K562 (cell line): ENCODE measurements around the gene PACS2. TPM values are rescaled to one million over a fixed set of nuclear protein-coding genes. Genes with fewer than 3 reads are reported as not detected.

Experiments used
- ATAC-seq: fragments of 200-7000 bp; cut with Tn5 transposase; 3 replicates; pipeline ENCODE4 v1.9.1; 2020; ENCODE audit warnings: moderate library complexity
- BruUV-seq: library from RNA; stranded (reverse); fragments of 400-500 nt; replicated peaks from 2 replicates; lab custom pipeline; 2021; lab: Mats Ljungman, UMichigan
- CTCF ChIA-PET: fragments of 300-600 bp; formaldehyde crosslinking; extraction: SDS; loops from one replicate; lab custom pipeline; 2021; ENCODE audit warnings: low intra/inter-chr PET ratio; lab: Yijun Ruan, JAX
- POLR2A ChIA-PET: fragments of 300-600, 350-650 bp; sonication (Branson Sonifier 250); formaldehyde crosslinking; extraction: SDS; loops from one replicate; lab custom pipeline; 2021; ENCODE audit warnings: antibody characterized with exemption, inconsistent platforms; lab: Yijun Ruan, JAX
- DNase-seq, 4 experiments: peaks; one replicate each; pipeline versions ENCODE4 v3.0.0 to v3.0.0-alpha.2; 2011 to 2018; ENCODE audit warnings: low spot score in 3 of 4, mixed read lengths in 3 of 4; ENCODE audit errors: extremely low read depth in 1 of 4
- FAIRE-seq: peaks from 2 replicates; lab custom pipeline; 2011; peaks lifted over from hg19 to GRCh38; lab: Jason Lieb, UNC
- H2AFZ ChIP-seq: 2 replicates; pipeline ENCODE4 v1.6.0; 2011; ENCODE audit warnings: low read depth, low read length, control low read depth, inconsistent platforms
- H3K27ac ChIP-seq: fragments of 200-600 bp; 3 replicates; pipeline ENCODE4 v1.8.0; 2011; ENCODE audit warnings: low read depth, mild to moderate bottlenecking, control low read depth, inconsistent platforms, low read length, moderate library complexity, mixed read lengths; ENCODE audit errors: extremely low read depth
- H3K27me3 ChIP-seq, 2 experiments: fragments of 300-600 bp in 1 of 2; 2 replicates in 1 of 2; 3 replicates in 1 of 2; pipeline versions ENCODE4 v1.6.0 to v1.8.0; 2011; ENCODE audit warnings: inconsistent platforms in 2 of 2, low read length in 2 of 2, mild to moderate bottlenecking in 1 of 2, mixed read lengths in 1 of 2, moderate library complexity in 1 of 2; ENCODE audit not compliant: control insufficient read depth in 2 of 2, insufficient read depth in 2 of 2
- H3K36me3 ChIP-seq: fragments of 300-600 bp; 3 replicates; pipeline ENCODE4 v1.8.0; 2011; ENCODE audit warnings: mild to moderate bottlenecking, low read length, inconsistent platforms; ENCODE audit not compliant: control insufficient read depth, insufficient read depth
- H3K4me1 ChIP-seq, 2 experiments: fragments of 200-600 bp in 1 of 2; replicated peaks in 1 of 2; 2 replicates in 1 of 2; 3 replicates in 1 of 2; pipeline versions ENCODE4 v1.5.1 to v1.8.0; 2011; ENCODE audit warnings: inconsistent platforms in 2 of 2, low read length in 2 of 2, mild to moderate bottlenecking in 1 of 2, mixed read lengths in 1 of 2, moderate library complexity in 1 of 2; ENCODE audit not compliant: control insufficient read depth in 2 of 2, insufficient read depth in 2 of 2
- H3K4me2 ChIP-seq: 2 replicates; pipeline ENCODE4 v1.6.1; 2011; ENCODE audit warnings: low read length, control low read depth, inconsistent platforms, mixed read lengths; ENCODE audit not compliant: insufficient read depth
- H3K4me3 ChIP-seq: fragments of 200-600 bp; sonication (generic), shearing (Covaris generic); 2 replicates; pipeline ENCODE4 v1.5.1; 2016; ENCODE audit warnings: control low read depth, inconsistent platforms
- H3K79me2 ChIP-seq: fragments of 200-600 bp; 3 replicates; pipeline ENCODE4 v1.8.0; 2011; ENCODE audit warnings: low read length, inconsistent platforms; ENCODE audit not compliant: control insufficient read depth, insufficient read depth
- H3K9ac ChIP-seq, 2 experiments: 2 replicates each; pipeline versions ENCODE4 v1.6.0 to v1.6.1; 2011; ENCODE audit warnings: low read depth in 2 of 2, low read length in 2 of 2, control low read depth in 1 of 2, inconsistent platforms in 1 of 2, mild to moderate bottlenecking in 1 of 2, mixed read lengths in 1 of 2; ENCODE audit not compliant: insufficient read depth in 1 of 2
- H3K9me1 ChIP-seq: one replicate; pipeline ENCODE4 v1.6.0; 2011; ENCODE audit warnings: inconsistent platforms, mild to moderate bottlenecking, low read length, moderate library complexity; ENCODE audit not compliant: control insufficient read depth, insufficient read depth
- H3K9me3 ChIP-seq: replicated peaks from 2 replicates; pipeline ENCODE4 v1.5.1; 2011; ENCODE audit warnings: low read depth, low read length, inconsistent platforms; ENCODE audit not compliant: control insufficient read depth, insufficient read depth
- H4K20me1 ChIP-seq: replicated peaks from 2 replicates; pipeline ENCODE4 v1.6.1; 2011; ENCODE audit warnings: low read length, inconsistent platforms, mixed read lengths; ENCODE audit not compliant: control insufficient read depth, insufficient read depth
- MEIS2 ChIP-seq: fragments of 450-650 bp; IDR thresholded peaks from 2 replicates; pipeline ENCODE4 v1.6.1; 2014; ENCODE audit warnings: mild to moderate bottlenecking; ENCODE audit not compliant: partially characterized antibody
- WGBS: fragments of 100-300 bp; shearing (Covaris generic); methylation state at CpG from one replicate; pipeline ENCODE4 v1.1.6; 2016; ENCODE audit warnings: low coverage, mixed read lengths; ENCODE audit not compliant: insufficient coverage; ENCODE audit errors: missing lambda C conversion rate; 5-methylcytosine and 5-hydroxymethylcytosine counted together
- in situ Hi-C: fragments of 300-500 bp; cut with MboI; formaldehyde crosslinking; loops from 4 replicates; pipeline ENCODE4 v1.15.0; 2018; ENCODE audit warnings: inconsistent platforms, mixed read lengths
- intact Hi-C: fragments of 100-400 bp; cut with micrococcal nuclease; formaldehyde crosslinking; loops from 2 replicates; pipeline ENCODE4 v1.14.2; 2022
- polyA plus RNA-seq, 8 experiments: library from polyadenylated mRNA; depleted of rRNA in 4 of 8; stranded (reverse) in 5 of 8; unstranded in 3 of 8; fragments of >200 nt; fragmentation: Nextera tagmentation in 2 of 8; fragmentation: Illumina TruSeq in 1 of 8; extraction: Ambion mirVana in 2 of 8; extraction: Trizol in 1 of 8; gene quantifications; 2 replicates each; pipeline versions ENCODE4 v1.2.1 to v1.2.3, GENCODE V29; 2011 to 2014; ENCODE audit warnings: inconsistent platforms in 1 of 8, missing spikeins in 1 of 8
- total RNA-seq, 7 experiments: library from RNA; depleted of rRNA in 6 of 7; stranded (reverse); fragments of >200 nt in 6 of 7; fragmentation: Illumina TruSeq in 2 of 7; extraction: Trizol in 2 of 7; gene quantifications; 2 replicates each; pipeline versions ENCODE4 v1.2.1 to v1.2.3, GENCODE V29; 2011 to 2021; ENCODE audit warnings: low replicate concordance in 1 of 7
- TF ChIP-seq, protein P1 (sequence below): fragments of 450-650 bp; IDR thresholded peaks from 2 replicates; pipeline ENCODE4 v1.7.1; 2018; ENCODE audit warnings: mild to moderate bottlenecking, low read depth; ENCODE audit not compliant: partially characterized antibody
- TF ChIP-seq, protein P2 (sequence below), 2 experiments: fragments of 450-650 bp; conservative IDR thresholded peaks; 2 replicates each; pipeline ENCODE4 v1.6.1; 2017; ENCODE audit warnings: mild to moderate bottlenecking in 2 of 2, moderate library complexity in 2 of 2
- TF ChIP-seq, protein P3 (sequence below), 2 experiments: fragments of 450-650 bp; formaldehyde crosslinking in 1 of 2; IDR thresholded peaks; 2 replicates each; pipeline versions ENCODE4 v1.4.0 to v1.6.1; 2014 to 2020; ENCODE audit warnings: mild to moderate bottlenecking in 2 of 2, borderline replicate concordance in 1 of 2, low read depth in 1 of 2

PACS2 gene
- total and polyA plus RNA-seq, 9 of the 15 experiments (the other 6 are each of a cell fraction or from before 2014, with no cell fraction given), result 0.11 to 20.8 (median 9.9) TPM

DNA sequence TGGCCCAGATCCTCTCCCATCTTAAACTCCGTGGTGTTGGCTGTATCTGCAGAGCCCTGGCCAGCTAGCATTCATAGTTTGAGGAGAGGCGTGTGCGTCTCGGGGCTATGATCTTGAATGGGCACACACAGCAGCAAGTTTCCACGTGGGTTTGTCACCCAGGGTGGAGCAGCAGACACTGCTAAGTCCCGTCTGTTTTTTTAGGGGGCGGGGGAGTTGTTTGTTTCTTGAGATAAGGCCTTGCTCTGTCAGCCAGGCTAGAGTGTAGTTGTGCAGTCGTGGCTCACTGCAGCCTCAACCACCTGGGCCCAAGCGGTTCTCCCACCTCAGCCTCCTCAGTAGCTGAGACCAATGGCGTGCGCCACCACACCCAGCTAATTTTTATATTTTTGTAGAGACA is 63.7 kb downstream of the PACS2 start:
- DNase-seq (peak; percentile 56 to 66 (median 62)), FAIRE-seq (peak; percentile 62), ATAC-seq (peak; percentile 81)
- Histone ChIP-seq H2AFZ (peak overlapping the region; percentile 53), H3K4me2 (no peak overlapping the region; the same call in 1 of the 2 replicates), H3K4me1 (peaks cover 8 to 28% of the 10 kb centered on the region in 2 experiments; a peak in 4 of 5 replicates), H3K36me3 (no peaks in the 10 kb centered on the region), H3K9ac (peak overlapping the region in 1 of 2 experiments; percentile 36; a peak in 1 of 4 replicates), H3K9me3 (no peaks in the 10 kb centered on the region), H4K20me1 (no peaks in the 10 kb centered on the region), H3K27ac (no peak overlapping the region), H3K9me1 (no peaks in the 10 kb centered on the region), H3K27me3 (no peaks in the 10 kb centered on the region), H3K4me3 (no peak overlapping the region), H3K79me2 (no peaks in the 10 kb centered on the region)
- no TSS peak for BruUV-seq
- POLR2A ChIA-PET, result interaction anchor here (0.8 kb wide), 1 partner anchor 10 kb away, joined by 3 read pairs; no protein-coding TSS in a partner anchor
- WGBS, result 22% methylated on average over 10 of the region's 11 CpGs
- in situ Hi-C loops (no loop called here), intact Hi-C loops (no loop called here)
- CTCF ChIA-PET, result no interaction called here
- TF ChIP-seq, protein P1, sequence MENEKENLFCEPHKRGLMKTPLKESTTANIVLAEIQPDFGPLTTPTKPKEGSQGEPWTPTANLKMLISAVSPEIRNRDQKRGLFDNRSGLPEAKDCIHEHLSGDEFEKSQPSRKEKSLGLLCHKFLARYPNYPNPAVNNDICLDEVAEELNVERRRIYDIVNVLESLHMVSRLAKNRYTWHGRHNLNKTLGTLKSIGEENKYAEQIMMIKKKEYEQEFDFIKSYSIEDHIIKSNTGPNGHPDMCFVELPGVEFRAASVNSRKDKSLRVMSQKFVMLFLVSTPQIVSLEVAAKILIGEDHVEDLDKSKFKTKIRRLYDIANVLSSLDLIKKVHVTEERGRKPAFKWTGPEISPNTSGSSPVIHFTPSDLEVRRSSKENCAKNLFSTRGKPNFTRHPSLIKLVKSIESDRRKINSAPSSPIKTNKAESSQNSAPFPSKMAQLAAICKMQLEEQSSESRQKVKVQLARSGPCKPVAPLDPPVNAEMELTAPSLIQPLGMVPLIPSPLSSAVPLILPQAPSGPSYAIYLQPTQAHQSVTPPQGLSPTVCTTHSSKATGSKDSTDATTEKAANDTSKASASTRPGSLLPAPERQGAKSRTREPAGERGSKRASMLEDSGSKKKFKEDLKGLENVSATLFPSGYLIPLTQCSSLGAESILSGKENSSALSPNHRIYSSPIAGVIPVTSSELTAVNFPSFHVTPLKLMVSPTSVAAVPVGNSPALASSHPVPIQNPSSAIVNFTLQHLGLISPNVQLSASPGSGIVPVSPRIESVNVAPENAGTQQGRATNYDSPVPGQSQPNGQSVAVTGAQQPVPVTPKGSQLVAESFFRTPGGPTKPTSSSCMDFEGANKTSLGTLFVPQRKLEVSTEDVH, result no peak
- TF ChIP-seq, protein P2, sequence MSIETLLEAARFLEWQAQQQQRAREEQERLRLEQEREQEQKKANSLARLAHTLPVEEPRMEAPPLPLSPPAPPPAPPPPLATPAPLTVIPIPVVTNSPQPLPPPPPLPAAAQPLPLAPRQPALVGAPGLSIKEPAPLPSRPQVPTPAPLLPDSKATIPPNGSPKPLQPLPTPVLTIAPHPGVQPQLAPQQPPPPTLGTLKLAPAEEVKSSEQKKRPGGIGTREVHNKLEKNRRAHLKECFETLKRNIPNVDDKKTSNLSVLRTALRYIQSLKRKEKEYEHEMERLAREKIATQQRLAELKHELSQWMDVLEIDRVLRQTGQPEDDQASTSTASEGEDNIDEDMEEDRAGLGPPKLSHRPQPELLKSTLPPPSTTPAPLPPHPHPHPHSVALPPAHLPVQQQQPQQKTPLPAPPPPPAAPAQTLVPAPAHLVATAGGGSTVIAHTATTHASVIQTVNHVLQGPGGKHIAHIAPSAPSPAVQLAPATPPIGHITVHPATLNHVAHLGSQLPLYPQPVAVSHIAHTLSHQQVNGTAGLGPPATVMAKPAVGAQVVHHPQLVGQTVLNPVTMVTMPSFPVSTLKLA (conservative IDR thresholded peaks at IDR 0.05), result peak; percentile 47 to 57; a peak in 3 of 4 replicates
- TF ChIP-seq, protein P3, sequence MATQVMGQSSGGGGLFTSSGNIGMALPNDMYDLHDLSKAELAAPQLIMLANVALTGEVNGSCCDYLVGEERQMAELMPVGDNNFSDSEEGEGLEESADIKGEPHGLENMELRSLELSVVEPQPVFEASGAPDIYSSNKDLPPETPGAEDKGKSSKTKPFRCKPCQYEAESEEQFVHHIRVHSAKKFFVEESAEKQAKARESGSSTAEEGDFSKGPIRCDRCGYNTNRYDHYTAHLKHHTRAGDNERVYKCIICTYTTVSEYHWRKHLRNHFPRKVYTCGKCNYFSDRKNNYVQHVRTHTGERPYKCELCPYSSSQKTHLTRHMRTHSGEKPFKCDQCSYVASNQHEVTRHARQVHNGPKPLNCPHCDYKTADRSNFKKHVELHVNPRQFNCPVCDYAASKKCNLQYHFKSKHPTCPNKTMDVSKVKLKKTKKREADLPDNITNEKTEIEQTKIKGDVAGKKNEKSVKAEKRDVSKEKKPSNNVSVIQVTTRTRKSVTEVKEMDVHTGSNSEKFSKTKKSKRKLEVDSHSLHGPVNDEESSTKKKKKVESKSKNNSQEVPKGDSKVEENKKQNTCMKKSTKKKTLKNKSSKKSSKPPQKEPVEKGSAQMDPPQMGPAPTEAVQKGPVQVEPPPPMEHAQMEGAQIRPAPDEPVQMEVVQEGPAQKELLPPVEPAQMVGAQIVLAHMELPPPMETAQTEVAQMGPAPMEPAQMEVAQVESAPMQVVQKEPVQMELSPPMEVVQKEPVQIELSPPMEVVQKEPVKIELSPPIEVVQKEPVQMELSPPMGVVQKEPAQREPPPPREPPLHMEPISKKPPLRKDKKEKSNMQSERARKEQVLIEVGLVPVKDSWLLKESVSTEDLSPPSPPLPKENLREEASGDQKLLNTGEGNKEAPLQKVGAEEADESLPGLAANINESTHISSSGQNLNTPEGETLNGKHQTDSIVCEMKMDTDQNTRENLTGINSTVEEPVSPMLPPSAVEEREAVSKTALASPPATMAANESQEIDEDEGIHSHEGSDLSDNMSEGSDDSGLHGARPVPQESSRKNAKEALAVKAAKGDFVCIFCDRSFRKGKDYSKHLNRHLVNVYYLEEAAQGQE (IDR thresholded peaks at IDR 0.05; ENCODE audit: borderline replicate concordance), result no peak
- TF ChIP-seq, protein P3 (CRISPR knock-in tag; IDR thresholded peaks at IDR 0.05; ENCODE audit: low read depth), result no peak
- no peak for TF ChIP-seq MEIS2
